ENCODE results near the gene CDIP1. TPM values are rescaled to one million over a fixed set of nuclear protein-coding genes. Genes with fewer than 3 reads are reported as not detected.

CDIP1 gene
- total RNA-seq, 3 donors from 2014 or later, result 9.1 to 9.9 (median 9.5) TPM

- DNase-seq (ENCODE audit: low spot score in 2 of 2), result no peak
- H3K4me3 ChIP-seq, result no peak overlapping the region
- H3K27ac ChIP-seq, result no peak overlapping the region
- TF ChIP-seq POLR2AphosphoS5 (IDR thresholded peaks at IDR 0.05) (no peak), CTCF (IDR thresholded peaks at IDR 0.05) (no peak), POLR2A (IDR thresholded peaks at IDR 0.05) (no peak)
- peaks cover 4% of the 10 kb centered on the region for H3K36me3 ChIP-seq
- intact Hi-C loops (cut with DNase I; ENCODE audit: low total_unique reads), result no loop called here
- H3K4me1 ChIP-seq, result no peaks in the 10 kb centered on the region
- no peaks in the 10 kb centered on the region for H3K27me3 ChIP-seq
- no peaks in the 10 kb centered on the region for H3K9me3 ChIP-seq
These were observed 72.4 kb downstream of the CDIP1 start for GRCh38 chr16:4465977-4466779.

GRCh38 chr16:4463522-4464163 lies 74.9 kb downstream of the CDIP1 start:
- DNase-seq (ENCODE audit: low spot score in 2 of 2), result no peak
- peaks cover 4% of the 10 kb centered on the region for H3K36me3 ChIP-seq
- H3K9me3 ChIP-seq, result no peaks in the 10 kb centered on the region
- H3K27me3 ChIP-seq, result no peaks in the 10 kb centered on the region
- H3K27ac ChIP-seq, result peak overlapping the region in 1 of 2 donors; percentile 25
- H3K4me1 ChIP-seq, result no peaks in the 10 kb centered on the region
- intact Hi-C loops (cut with DNase I; ENCODE audit: low total_unique reads), result no loop called here
- TF ChIP-seq POLR2AphosphoS5 (IDR thresholded peaks at IDR 0.05) (no peak), CTCF (IDR thresholded peaks at IDR 0.05) (no peak), POLR2A (IDR thresholded peaks at IDR 0.05) (no peak)
- no peak overlapping the region for H3K4me3 ChIP-seq

- Histone ChIP-seq H3K4me3 (no peak overlapping the region), H3K27me3 (no peaks in the 10 kb centered on the region), H3K4me1 (no peaks in the 10 kb centered on the region), H3K9me3 (no peaks in the 10 kb centered on the region), H3K36me3 (peaks cover 8% of the 10 kb centered on the region), H3K27ac (peak overlapping the region; percentile 17 to 38)
- TF ChIP-seq CTCF (IDR thresholded peaks at IDR 0.05) (no peak), POLR2AphosphoS5 (IDR thresholded peaks at IDR 0.05) (no peak), POLR2A (IDR thresholded peaks at IDR 0.05) (no peak)
- no peak for DNase-seq (ENCODE audit: low spot score in 2 of 2)
- intact Hi-C loops (cut with DNase I; ENCODE audit: low total_unique reads), result no loop called here
These were observed 77.1 kb downstream of the CDIP1 start for GRCh38 chr16:4461250-4462085.

GRCh38 chr16:4460936-4461249 lies 77.7 kb downstream of the CDIP1 start:
- peaks cover 13% of the 10 kb centered on the region for H3K36me3 ChIP-seq
- no peak overlapping the region for H3K4me3 ChIP-seq
- H3K27ac ChIP-seq, result peak overlapping the region in 1 of 2 donors; percentile 38
- no peaks in the 10 kb centered on the region for H3K27me3 ChIP-seq
- DNase-seq (ENCODE audit: low spot score in 2 of 2), result no peak
- no peak for TF ChIP-seq POLR2A (IDR thresholded peaks at IDR 0.05)
- no peak for TF ChIP-seq POLR2AphosphoS5 (IDR thresholded peaks at IDR 0.05)
- TF ChIP-seq CTCF (IDR thresholded peaks at IDR 0.05), result no peak
- H3K9me3 ChIP-seq, result no peaks in the 10 kb centered on the region
- H3K4me1 ChIP-seq, result no peaks in the 10 kb centered on the region
- intact Hi-C loops (cut with DNase I; ENCODE audit: low total_unique reads), result no loop called here

Other genes starting within 250 kb of the CDIP1 start
- 1 to 10 TPM in 2 of 3 donors, under 1 TPM in 1; 0.96 to 3.9 (median 1.5) TPM for gene GLIS2, start 222.7 kb downstream of the CDIP1 start, total RNA-seq
- 10 to 100 TPM; 24.9 to 52.4 (median 49.9) TPM for gene PAM16, start 187.5 kb downstream of the CDIP1 start, total RNA-seq
- 10 to 100 TPM; 14.8 to 28.5 (median 16.1) TPM for gene VASN, start 166.9 kb downstream of the CDIP1 start, total RNA-seq
- gene CORO7, start 122.2 kb downstream of the CDIP1 start, total RNA-seq, result 10 to 100 TPM; 19.7 to 25.9 (median 22.7) TPM
- 10 to 100 TPM; 32.6 to 54.2 (median 45.9) TPM for gene DNAJA3, start 112.9 kb downstream of the CDIP1 start, total RNA-seq
- 10 to 100 TPM; 44.5 to 57.7 (median 51.5) TPM for gene NMRAL1, start 64.1 kb downstream of the CDIP1 start, total RNA-seq
- 10 to 100 TPM; 53.6 to 87.7 (median 65.9) TPM for gene HMOX2, start 62.4 kb downstream of the CDIP1 start, total RNA-seq
- not detected for gene C16orf96, start 17.6 kb upstream of the CDIP1 start, total RNA-seq
- gene UBALD1, start 76.1 kb upstream of the CDIP1 start, total RNA-seq, result 10 to 100 TPM in 1 of 3 donors, 1 to 10 TPM in 2; 5.8 to 11.3 (median 7.2) TPM
- gene MGRN1, start 86.1 kb upstream of the CDIP1 start, total RNA-seq, result 10 to 100 TPM; 26.7 to 28.5 (median 27.9) TPM
- gene NUDT16L1, start 154.8 kb upstream of the CDIP1 start, total RNA-seq, result 10 to 100 TPM; 22.4 to 38.0 (median 32.3) TPM
- 10 to 100 TPM; 12.6 to 33.1 (median 23.6) TPM for gene ANKS3, start 195.5 kb upstream of the CDIP1 start, total RNA-seq
- 1 to 10 TPM; 1.3 to 2.3 (median 1.8) TPM for gene DNAAF8, start 195.8 kb upstream of the CDIP1 start, total RNA-seq
- gene ZNF500, start 228.4 kb upstream of the CDIP1 start, total RNA-seq, result 10 to 100 TPM in 2 of 3 donors, 1 to 10 TPM in 1; 8.2 to 17.0 (median 16.4) TPM
- not detected for gene SEPTIN12, start 249.6 kb upstream of the CDIP1 start, total RNA-seq

Measured in breast epithelium (tissue), 4 donors.